K562 (cell line): Measurements from ENCODE around the gene TBC1D16. TPM values are rescaled to one million over a fixed set of nuclear protein-coding genes. Genes with fewer than 3 reads are reported as not detected.

Experiments
- ATAC-seq: fragments of 200-7000 bp; cut with Tn5 transposase; 3 replicates; pipeline ENCODE4 v1.9.1; 2020; ENCODE audit warnings: moderate library complexity
- BruUV-seq: library from RNA; stranded (reverse); fragments of 400-500 nt; replicated peaks from 2 replicates; lab custom pipeline; 2021; lab: Mats Ljungman, UMichigan
- CTCF ChIA-PET: fragments of 300-600 bp; formaldehyde crosslinking; extraction: SDS; loops from one replicate; lab custom pipeline; 2021; ENCODE audit warnings: low intra/inter-chr PET ratio; lab: Yijun Ruan, JAX
- POLR2A ChIA-PET: fragments of 300-600, 350-650 bp; sonication (Branson Sonifier 250); formaldehyde crosslinking; extraction: SDS; loops from one replicate; lab custom pipeline; 2021; ENCODE audit warnings: antibody characterized with exemption, inconsistent platforms; lab: Yijun Ruan, JAX
- DNase-seq, 4 experiments: peaks; one replicate each; pipeline versions ENCODE4 v3.0.0 to v3.0.0-alpha.2; 2011 to 2018; ENCODE audit warnings: low spot score in 3 of 4, mixed read lengths in 3 of 4; ENCODE audit errors: extremely low read depth in 1 of 4
- FAIRE-seq: peaks from 2 replicates; lab custom pipeline; 2011; peaks lifted over from hg19 to GRCh38; lab: Jason Lieb, UNC
- H2AFZ ChIP-seq: 2 replicates; pipeline ENCODE4 v1.6.0; 2011; ENCODE audit warnings: low read depth, low read length, control low read depth, inconsistent platforms
- H3K27ac ChIP-seq: fragments of 200-600 bp; 3 replicates; pipeline ENCODE4 v1.8.0; 2011; ENCODE audit warnings: low read depth, mild to moderate bottlenecking, control low read depth, inconsistent platforms, low read length, moderate library complexity, mixed read lengths; ENCODE audit errors: extremely low read depth
- H3K27me3 ChIP-seq, 2 experiments: fragments of 300-600 bp in 1 of 2; 2 replicates in 1 of 2; 3 replicates in 1 of 2; pipeline versions ENCODE4 v1.6.0 to v1.8.0; 2011; ENCODE audit warnings: inconsistent platforms in 2 of 2, low read length in 2 of 2, mild to moderate bottlenecking in 1 of 2, mixed read lengths in 1 of 2, moderate library complexity in 1 of 2; ENCODE audit not compliant: control insufficient read depth in 2 of 2, insufficient read depth in 2 of 2
- H3K36me3 ChIP-seq: fragments of 300-600 bp; 3 replicates; pipeline ENCODE4 v1.8.0; 2011; ENCODE audit warnings: mild to moderate bottlenecking, low read length, inconsistent platforms; ENCODE audit not compliant: control insufficient read depth, insufficient read depth
- H3K4me1 ChIP-seq, 2 experiments: fragments of 200-600 bp in 1 of 2; replicated peaks in 1 of 2; 2 replicates in 1 of 2; 3 replicates in 1 of 2; pipeline versions ENCODE4 v1.5.1 to v1.8.0; 2011; ENCODE audit warnings: inconsistent platforms in 2 of 2, low read length in 2 of 2, mild to moderate bottlenecking in 1 of 2, mixed read lengths in 1 of 2, moderate library complexity in 1 of 2; ENCODE audit not compliant: control insufficient read depth in 2 of 2, insufficient read depth in 2 of 2
- H3K4me2 ChIP-seq: 2 replicates; pipeline ENCODE4 v1.6.1; 2011; ENCODE audit warnings: low read length, control low read depth, inconsistent platforms, mixed read lengths; ENCODE audit not compliant: insufficient read depth
- H3K4me3 ChIP-seq: fragments of 200-600 bp; sonication (generic), shearing (Covaris generic); 2 replicates; pipeline ENCODE4 v1.5.1; 2016; ENCODE audit warnings: control low read depth, inconsistent platforms
- H3K79me2 ChIP-seq: fragments of 200-600 bp; 3 replicates; pipeline ENCODE4 v1.8.0; 2011; ENCODE audit warnings: low read length, inconsistent platforms; ENCODE audit not compliant: control insufficient read depth, insufficient read depth
- H3K9ac ChIP-seq, 2 experiments: 2 replicates each; pipeline versions ENCODE4 v1.6.0 to v1.6.1; 2011; ENCODE audit warnings: low read depth in 2 of 2, low read length in 2 of 2, control low read depth in 1 of 2, inconsistent platforms in 1 of 2, mild to moderate bottlenecking in 1 of 2, mixed read lengths in 1 of 2; ENCODE audit not compliant: insufficient read depth in 1 of 2
- H3K9me1 ChIP-seq: one replicate; pipeline ENCODE4 v1.6.0; 2011; ENCODE audit warnings: inconsistent platforms, mild to moderate bottlenecking, low read length, moderate library complexity; ENCODE audit not compliant: control insufficient read depth, insufficient read depth
- H3K9me3 ChIP-seq: replicated peaks from 2 replicates; pipeline ENCODE4 v1.5.1; 2011; ENCODE audit warnings: low read depth, low read length, inconsistent platforms; ENCODE audit not compliant: control insufficient read depth, insufficient read depth
- H4K20me1 ChIP-seq: replicated peaks from 2 replicates; pipeline ENCODE4 v1.6.1; 2011; ENCODE audit warnings: low read length, inconsistent platforms, mixed read lengths; ENCODE audit not compliant: control insufficient read depth, insufficient read depth
- GATA2 ChIP-seq: sonication (generic); formaldehyde crosslinking; IDR thresholded peaks from 2 replicates; pipeline ENCODE4 v1.4.0; 2020; ENCODE audit warnings: mild to moderate bottlenecking, missing genetic modification reagents
- L3MBTL2 ChIP-seq: fragments of 450-650 bp; IDR thresholded peaks from 2 replicates; pipeline ENCODE4 v1.6.1; 2016; ENCODE audit warnings: mild to moderate bottlenecking, moderate library complexity
- NFXL1 ChIP-seq: fragments of 450-650 bp; formaldehyde crosslinking; IDR thresholded peaks from 2 replicates; pipeline ENCODE4 v1.4.0; 2021; ENCODE audit warnings: mild to moderate bottlenecking
- PML ChIP-seq: IDR thresholded peaks from 2 replicates; pipeline ENCODE4 v1.6.1; 2012; ENCODE audit warnings: low read length, inconsistent platforms
- SIN3B ChIP-seq: fragments of 450-650 bp; IDR thresholded peaks from 2 replicates; pipeline ENCODE4 v1.6.1; 2017; ENCODE audit warnings: low read depth, mild to moderate bottlenecking, moderate library complexity
- SIX5 ChIP-seq, 2 experiments: IDR thresholded peaks; 2 replicates each; pipeline ENCODE4 v1.6.1; 2011; ENCODE audit warnings: low read length in 2 of 2, borderline replicate concordance in 1 of 2, low read depth in 1 of 2, mild to moderate bottlenecking in 1 of 2, moderate library complexity in 1 of 2; ENCODE audit not compliant: insufficient read depth in 1 of 2
- SRSF1 ChIP-seq: fragments of 200-400 bp; formaldehyde crosslinking; IDR thresholded peaks from 2 replicates; pipeline ENCODE4 v1.6.1; 2017; ENCODE audit warnings: mild to moderate bottlenecking, low read depth, low read length, moderate library complexity
- WGBS: fragments of 100-300 bp; shearing (Covaris generic); methylation state at CpG from one replicate; pipeline ENCODE4 v1.1.6; 2016; ENCODE audit warnings: low coverage, mixed read lengths; ENCODE audit not compliant: insufficient coverage; ENCODE audit errors: missing lambda C conversion rate; 5-methylcytosine and 5-hydroxymethylcytosine counted together
- in situ Hi-C: fragments of 300-500 bp; cut with MboI; formaldehyde crosslinking; loops from 4 replicates; pipeline ENCODE4 v1.15.0; 2018; ENCODE audit warnings: inconsistent platforms, mixed read lengths
- intact Hi-C: fragments of 100-400 bp; cut with micrococcal nuclease; formaldehyde crosslinking; loops from 2 replicates; pipeline ENCODE4 v1.14.2; 2022
- polyA plus RNA-seq, 8 experiments: library from polyadenylated mRNA; depleted of rRNA in 4 of 8; stranded (reverse) in 5 of 8; unstranded in 3 of 8; fragments of >200 nt; fragmentation: Nextera tagmentation in 2 of 8; fragmentation: Illumina TruSeq in 1 of 8; extraction: Ambion mirVana in 2 of 8; extraction: Trizol in 1 of 8; gene quantifications; 2 replicates each; pipeline versions ENCODE4 v1.2.1 to v1.2.3, GENCODE V29; 2011 to 2014; ENCODE audit warnings: inconsistent platforms in 1 of 8, missing spikeins in 1 of 8
- total RNA-seq, 7 experiments: library from RNA; depleted of rRNA in 6 of 7; stranded (reverse); fragments of >200 nt in 6 of 7; fragmentation: Illumina TruSeq in 2 of 7; extraction: Trizol in 2 of 7; gene quantifications; 2 replicates each; pipeline versions ENCODE4 v1.2.1 to v1.2.3, GENCODE V29; 2011 to 2021; ENCODE audit warnings: low replicate concordance in 1 of 7

The TBC1D16 gene
- total and polyA plus RNA-seq, 9 of the 15 experiments (the other 6 are each of a cell fraction or from before 2014, with no cell fraction given): 0.01 to 0.20 (median 0.03) TPM; not detected in 1

- H3K4me3 ChIP-seq: no peak overlapping the region
- DNase-seq: no peak
- ATAC-seq: no peak
- in situ Hi-C loops (no loop called here), intact Hi-C loops (no loop called here)
- no peaks in the 10 kb centered on the region for H3K9me3 ChIP-seq
- 17% methylated on average over 22 of the region's 28 CpGs for WGBS
- ChIA-PET CTCF (no interaction called here), POLR2A (interaction anchor here (1.0 to 1.2 kb wide), 2 partner anchors 8 to 90 kb away, joined by 5 to 10 read pairs; no protein-coding TSS in a partner anchor)
- no peak for TF ChIP-seq PML
- no peak for TF ChIP-seq L3MBTL2
- TF ChIP-seq GATA2 (CRISPR knock-in tag): 0 out of 2 replicates have a peak, but pooled peaks have one; percentile 13
- no peak for TF ChIP-seq SIX5 (IDR thresholded peaks at IDR 0.05; ENCODE audit: borderline replicate concordance in 1 of 2, insufficient read depth in 1 of 2, low read depth in 1 of 2, low read length in 2 of 2)
- no peak for TF ChIP-seq SIN3B
- TF ChIP-seq SRSF1: no peak
- no peak for TF ChIP-seq NFXL1
- H3K36me3 ChIP-seq: no peaks in the 10 kb centered on the region
- peaks cover 7 to 38% of the 10 kb centered on the region in 2 experiments; a peak in 3 of 5 replicates for H3K27me3 ChIP-seq
- no TSS peak for BruUV-seq
- H3K9ac ChIP-seq: no peak overlapping the region; a peak in 1 of 4 replicates
- no peak overlapping the region for H2AFZ ChIP-seq
- H3K79me2 ChIP-seq: no peaks in the 10 kb centered on the region
- peaks cover 0 to 30% of the 10 kb centered on the region in 2 experiments; a peak in 2 of 5 replicates for H3K4me1 ChIP-seq
- H4K20me1 ChIP-seq: no peaks in the 10 kb centered on the region; the same call in 1 of the 2 replicates
- no peaks in the 10 kb centered on the region for H3K9me1 ChIP-seq
- no peak overlapping the region for H3K27ac ChIP-seq
- H3K4me2 ChIP-seq: no peak overlapping the region
- no peak for FAIRE-seq
Observed at GRCh38 chr17:79927136-79927661, 108.5 kb downstream of the TBC1D16 start.
